CD4-positive, alpha-beta memory T cell (primary cell): ENCODE results near the gene OR8G5. TPM values are rescaled to one million over a fixed set of nuclear protein-coding genes. Genes with fewer than 3 reads are reported as not detected.

ENCODE experiments used
- CTCF ChIA-PET: fragments of 350-600 bp; sonication (Branson Sonifier 250); formaldehyde crosslinking; loops from one replicate; lab custom pipeline; 2021; ENCODE audit warnings: inconsistent platforms; ENCODE audit not compliant: partially characterized antibody; lab: Charles Lee
- POLR2A ChIA-PET: fragments of 350-600 bp; sonication (Branson Sonifier 250); formaldehyde crosslinking; loops from one replicate; lab custom pipeline; 2021; ENCODE audit not compliant: partially characterized antibody; lab: Charles Lee
- DNase-seq, 5 donors: peaks; one replicate each; pipeline versions ENCODE4 v3.0.0 to v3.0.0-alpha.2; 2020 to 2022; ENCODE audit warnings: mixed read lengths in 1 of 5
- H3K27ac ChIP-seq: one replicate; pipeline ENCODE4 v1.7.0; 2013; ENCODE audit warnings: low read depth, low read length
- H3K27me3 ChIP-seq: 2 replicates; pipeline ENCODE4 v1.7.0; 2013; ENCODE audit warnings: mild to moderate bottlenecking, low read length, moderate library complexity; ENCODE audit not compliant: insufficient read depth
- H3K36me3 ChIP-seq: 2 replicates; pipeline ENCODE4 v1.7.0; 2013; ENCODE audit warnings: mild to moderate bottlenecking, low read length, moderate library complexity; ENCODE audit not compliant: insufficient read depth
- H3K4me1 ChIP-seq: 2 replicates; pipeline ENCODE4 v1.7.0; 2013; ENCODE audit warnings: mild to moderate bottlenecking, low read length, moderate library complexity; ENCODE audit not compliant: insufficient read depth
- H3K4me3 ChIP-seq, 2 donors: one replicate each; pipeline ENCODE4 v1.7.0; 2013; ENCODE audit warnings: low read length in 2 of 2, mild to moderate bottlenecking in 1 of 2
- H3K9me3 ChIP-seq, 2 donors: one replicate each; pipeline ENCODE4 v1.7.0; 2013; ENCODE audit warnings: low read length in 2 of 2, control low read depth in 1 of 2; ENCODE audit not compliant: control insufficient read depth in 1 of 2
- H3K27ac Mint-ChIP-seq, 7 donors: one replicate each; pipeline ENCODE4 v1.8.0; 2020 to 2021; ENCODE audit warnings: mixed read lengths in 7 of 7, mild to moderate bottlenecking in 6 of 7, inconsistent platforms in 3 of 7, moderate library complexity in 3 of 7
- H3K27me3 Mint-ChIP-seq, 2 donors: one replicate each; pipeline ENCODE4 v1.8.0; 2020 to 2021; ENCODE audit warnings: mixed read lengths in 2 of 2
- H3K36me3 Mint-ChIP-seq, 2 donors: one replicate each; pipeline ENCODE4 v1.8.0; 2020 to 2021; ENCODE audit warnings: mixed read lengths in 2 of 2, inconsistent platforms in 1 of 2, mild to moderate bottlenecking in 1 of 2
- H3K4me1 Mint-ChIP-seq, 4 donors: one replicate each; pipeline ENCODE4 v1.8.0; 2020 to 2021; ENCODE audit warnings: mixed read lengths in 4 of 4, mild to moderate bottlenecking in 1 of 4
- H3K4me3 Mint-ChIP-seq, 8 donors: one replicate each; pipeline ENCODE4 v1.8.0; 2020 to 2021; ENCODE audit warnings: mixed read lengths in 8 of 8, mild to moderate bottlenecking in 7 of 8, moderate library complexity in 6 of 8, inconsistent platforms in 3 of 8
- H3K9me3 Mint-ChIP-seq, 8 donors: one replicate each; pipeline ENCODE4 v1.8.0; 2020 to 2021; ENCODE audit warnings: mixed read lengths in 8 of 8, mild to moderate bottlenecking in 5 of 8, inconsistent platforms in 3 of 8, moderate library complexity in 1 of 8
- intact Hi-C: fragments of 100-400 bp; cut with micrococcal nuclease; formaldehyde crosslinking; loops from one replicate; pipeline ENCODE4 v1.15.1; 2023
- polyA plus RNA-seq, 2 donors: library from polyadenylated mRNA; unstranded; fragments of 300-500 nt; fragmentation: Illumina TruSeq; gene quantifications; one replicate each; pipeline ENCODE4 v1.2.3, GENCODE V29; 2021
- total RNA-seq, 2 experiments: library from RNA; stranded (reverse); gene quantifications; one replicate each; pipeline ENCODE4 v1.2.3, GENCODE V29; 2021

The OR8G5 gene
- total and polyA plus RNA-seq, 4 experiments from 2014 or later = not detected

DNA sequence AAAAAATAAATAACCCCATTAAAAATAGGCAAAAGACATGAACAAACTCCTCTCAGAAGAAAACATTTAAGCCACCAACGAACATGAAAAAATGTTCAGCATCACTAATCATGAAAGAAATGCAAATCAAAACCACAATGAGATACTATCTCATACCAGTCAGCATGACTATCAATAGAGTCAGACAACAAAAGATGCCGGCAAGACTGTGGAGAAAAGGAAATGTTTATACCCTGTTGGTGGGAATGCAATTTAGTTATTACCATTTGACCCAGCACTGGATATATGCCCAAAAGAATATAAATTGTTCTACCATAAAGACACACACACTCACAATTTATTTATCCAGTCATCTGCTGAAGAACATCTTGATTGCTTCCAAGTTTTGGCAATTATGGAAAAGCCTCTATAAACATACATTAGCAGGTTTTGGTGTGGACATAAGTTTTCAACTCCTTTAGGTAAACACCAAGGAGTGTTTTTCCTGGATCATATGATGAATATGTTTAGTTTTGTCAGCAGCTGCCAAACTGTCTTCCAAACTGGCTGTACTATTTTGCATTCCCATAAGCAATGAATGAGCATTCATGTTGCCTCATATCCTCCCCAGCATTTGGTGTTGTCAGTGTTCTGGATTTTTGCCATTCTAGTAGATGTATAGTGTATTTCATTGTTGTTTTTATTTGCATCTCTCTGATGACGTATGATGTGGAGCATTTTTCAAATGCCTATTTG, 29.6 kb downstream of the OR8G5 start:
- CTCF ChIA-PET = no interaction called here
- intact Hi-C loops = no loop called here

DNA sequence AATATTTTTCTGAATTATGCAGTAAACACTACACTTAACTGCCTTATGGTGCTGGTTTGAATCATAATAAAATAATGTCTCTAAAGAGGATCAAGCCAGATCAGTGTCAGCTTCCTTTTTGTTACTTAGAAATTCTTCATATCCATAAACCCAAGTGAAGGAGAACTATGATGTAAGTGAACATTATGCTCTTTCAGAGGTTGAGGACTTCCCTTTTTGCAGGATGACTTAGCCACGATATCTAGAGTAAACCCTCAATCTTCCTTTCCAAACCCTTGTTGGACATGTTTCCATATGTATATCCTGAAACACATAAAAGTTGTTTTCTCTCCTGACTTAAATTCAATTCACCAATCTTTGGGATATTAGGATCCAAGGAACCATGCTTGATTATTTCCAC, 38.5 kb downstream of the OR8G5 start:
- H3K27ac ChIP-seq = no peak overlapping the region
- H3K27me3 ChIP-seq = no peaks in the 10 kb centered on the region
- no peaks in the 10 kb centered on the region for H3K9me3 ChIP-seq
- H3K4me3 ChIP-seq = no peak overlapping the region
- no peak for DNase-seq
- no peaks in the 10 kb centered on the region for H3K36me3 Mint-ChIP-seq
- no peaks in the 10 kb centered on the region for H3K36me3 ChIP-seq
- no peaks in the 10 kb centered on the region for H3K4me1 ChIP-seq
- H3K4me3 Mint-ChIP-seq = no peak overlapping the region
- CTCF ChIA-PET = no interaction called here
- intact Hi-C loops = no loop called here
- no peaks in the 10 kb centered on the region for H3K4me1 Mint-ChIP-seq
- H3K27ac Mint-ChIP-seq = no peak overlapping the region
- H3K9me3 Mint-ChIP-seq = peaks cover 0 to 8% (median 2%) of the 10 kb centered on the region in 8 donors
- POLR2A ChIA-PET = no interaction called here
- no peaks in the 10 kb centered on the region for H3K27me3 Mint-ChIP-seq

More for the DNA sequence above, 29.6 kb downstream of the OR8G5 start:
- no peaks in the 10 kb centered on the region for H3K36me3 ChIP-seq
- Mint-ChIP-seq H3K9me3 (peaks cover 0 to 28% (median 8%) of the 10 kb centered on the region in 8 donors), H3K4me1 (no peaks in the 10 kb centered on the region), H3K4me3 (no peak overlapping the region), H3K27me3 (no peaks in the 10 kb centered on the region), H3K36me3 (no peaks in the 10 kb centered on the region), H3K27ac (no peak overlapping the region)
- no peak for DNase-seq
- no peak overlapping the region for H3K27ac ChIP-seq
- H3K4me3 ChIP-seq = no peak overlapping the region
- no peaks in the 10 kb centered on the region for H3K9me3 ChIP-seq
- no peaks in the 10 kb centered on the region for H3K4me1 ChIP-seq
- POLR2A ChIA-PET = no interaction called here
- no peaks in the 10 kb centered on the region for H3K27me3 ChIP-seq

DNA sequence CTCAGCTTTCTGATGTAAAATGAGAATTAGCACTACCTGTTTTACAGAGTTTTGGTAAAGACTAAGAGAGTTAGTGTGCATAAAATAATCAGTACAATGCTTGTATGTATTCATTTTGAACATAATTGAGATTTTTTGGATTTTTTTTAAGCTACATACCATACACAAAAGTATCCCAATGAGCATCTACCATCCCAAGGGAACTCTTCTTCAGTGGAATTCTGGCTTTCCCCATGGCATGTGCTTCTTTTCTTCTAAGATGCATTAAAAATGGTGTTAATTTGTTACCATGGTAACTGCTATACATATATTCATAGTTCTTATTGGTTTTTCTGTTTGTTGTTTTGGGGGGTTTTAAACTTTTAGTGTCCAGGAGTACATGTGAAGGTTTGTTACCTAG, 39.8 kb downstream of the OR8G5 start:
- ChIA-PET CTCF (no interaction called here), POLR2A (no interaction called here)
- no peaks in the 10 kb centered on the region for H3K27me3 ChIP-seq
- intact Hi-C loops = no loop called here
- Mint-ChIP-seq H3K9me3 (peaks cover 0 to 8% (median 2%) of the 10 kb centered on the region in 8 donors), H3K4me3 (no peak overlapping the region), H3K27ac (no peak overlapping the region), H3K36me3 (no peaks in the 10 kb centered on the region), H3K27me3 (no peaks in the 10 kb centered on the region), H3K4me1 (no peaks in the 10 kb centered on the region)
- H3K4me1 ChIP-seq = no peaks in the 10 kb centered on the region
- H3K9me3 ChIP-seq = no peaks in the 10 kb centered on the region
- H3K4me3 ChIP-seq = no peak overlapping the region
- DNase-seq = no peak
- H3K36me3 ChIP-seq = no peaks in the 10 kb centered on the region
- no peak overlapping the region for H3K27ac ChIP-seq

DNA sequence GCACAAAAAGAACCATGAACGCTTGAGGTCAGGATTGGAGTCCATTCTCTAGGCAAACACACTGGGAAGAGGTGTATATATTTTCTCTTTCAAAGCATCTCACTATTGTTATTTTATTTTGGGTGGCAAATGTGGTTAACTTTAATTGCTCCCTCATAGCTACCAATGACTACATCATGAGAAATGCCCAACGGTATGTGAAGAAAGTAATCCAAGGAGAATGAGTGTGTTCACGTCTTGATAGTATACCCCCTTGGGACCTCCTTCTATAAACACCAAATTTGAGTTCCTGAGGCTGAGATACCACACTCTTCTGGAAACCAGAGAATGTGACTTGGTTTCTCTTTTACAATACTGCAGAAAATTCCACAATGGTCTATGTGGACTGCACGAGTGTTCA, 41.7 kb downstream of the OR8G5 start:
- no peaks in the 10 kb centered on the region for H3K36me3 Mint-ChIP-seq
- no peak overlapping the region for H3K4me3 Mint-ChIP-seq
- no peaks in the 10 kb centered on the region for H3K4me1 ChIP-seq
- no peaks in the 10 kb centered on the region for H3K27me3 Mint-ChIP-seq
- H3K27ac ChIP-seq = no peak overlapping the region
- ChIA-PET CTCF (no interaction called here), POLR2A (no interaction called here)
- no peak overlapping the region for H3K27ac Mint-ChIP-seq
- peaks cover 0 to 6% (median 0%) of the 10 kb centered on the region in 8 donors for H3K9me3 Mint-ChIP-seq
- no peaks in the 10 kb centered on the region for H3K4me1 Mint-ChIP-seq
- H3K4me3 ChIP-seq = no peak overlapping the region
- H3K27me3 ChIP-seq = no peaks in the 10 kb centered on the region
- H3K36me3 ChIP-seq = no peaks in the 10 kb centered on the region
- DNase-seq = no peak
- no peaks in the 10 kb centered on the region for H3K9me3 ChIP-seq
- intact Hi-C loops = no loop called here

DNA sequence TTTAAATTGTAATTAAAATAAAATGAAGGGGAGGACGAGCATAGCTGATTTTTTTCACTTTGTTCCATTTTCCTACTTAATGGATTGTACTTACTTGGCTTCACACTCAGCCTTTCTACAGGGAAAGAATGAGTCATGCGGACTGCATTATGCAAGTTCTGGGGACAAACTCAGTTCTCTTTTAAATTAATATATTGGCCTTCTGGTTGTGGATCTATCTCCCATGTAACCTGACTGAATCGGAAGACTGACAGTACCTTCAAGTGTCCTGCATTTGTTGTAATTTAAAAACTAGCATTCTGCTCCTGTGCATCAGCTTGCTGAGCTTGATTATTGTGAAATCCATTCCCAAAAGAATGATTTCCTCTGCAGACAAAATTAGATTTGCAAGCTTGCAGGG, 45.4 kb downstream of the OR8G5 start:
- Histone ChIP-seq H3K4me1 (no peaks in the 10 kb centered on the region), H3K9me3 (no peaks in the 10 kb centered on the region), H3K36me3 (no peaks in the 10 kb centered on the region), H3K27me3 (no peaks in the 10 kb centered on the region), H3K27ac (no peak overlapping the region), H3K4me3 (no peak overlapping the region)
- ChIA-PET POLR2A (no interaction called here), CTCF (no interaction called here)
- intact Hi-C loops = no loop called here
- Mint-ChIP-seq H3K27ac (no peak overlapping the region), H3K9me3 (peaks cover 0 to 6% (median 0%) of the 10 kb centered on the region in 8 donors), H3K4me1 (no peaks in the 10 kb centered on the region), H3K4me3 (no peak overlapping the region), H3K27me3 (peaks cover 0 to 2% of the 10 kb centered on the region in 2 donors), H3K36me3 (no peaks in the 10 kb centered on the region)
- DNase-seq = no peak

DNA sequence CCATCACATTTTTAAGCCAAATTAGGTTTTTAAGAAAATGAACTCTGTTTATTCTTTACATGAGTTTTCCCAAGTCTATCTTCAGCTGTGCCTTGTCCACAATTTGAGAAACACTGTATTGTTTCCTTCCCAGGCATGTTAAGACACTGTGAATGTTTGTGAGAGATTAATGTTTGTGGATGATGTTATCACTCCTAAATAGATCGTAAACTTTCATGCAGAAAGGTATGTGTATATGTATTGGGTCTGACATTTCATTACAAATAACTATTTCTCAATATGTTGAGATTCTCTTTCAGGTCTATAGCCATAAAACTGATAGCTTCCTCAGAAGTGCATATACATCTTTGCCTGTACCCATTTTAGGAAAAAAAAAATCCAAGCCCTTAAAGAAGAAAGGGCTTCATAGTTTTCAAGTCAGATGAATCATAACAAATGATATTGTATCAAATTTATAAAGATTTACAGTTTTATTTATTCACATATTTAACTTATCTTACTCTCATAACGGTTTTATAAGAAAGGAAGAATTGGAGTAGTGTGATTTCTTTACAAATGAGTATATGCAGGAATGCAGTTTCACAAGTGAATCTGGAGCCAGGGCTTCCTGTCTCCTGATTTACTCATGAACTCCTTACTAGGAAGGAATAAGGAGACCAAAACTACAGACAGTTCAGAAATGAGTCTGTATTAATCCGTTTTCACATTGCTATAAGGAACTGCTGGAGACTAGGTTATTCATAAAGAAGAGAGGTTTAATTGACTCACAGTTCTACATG, 46.4 kb downstream of the OR8G5 start:
- no peak for DNase-seq
- Mint-ChIP-seq H3K36me3 (no peaks in the 10 kb centered on the region), H3K9me3 (peaks cover 0 to 6% (median 0%) of the 10 kb centered on the region in 8 donors), H3K4me3 (no peak overlapping the region), H3K27ac (no peak overlapping the region), H3K27me3 (peaks cover 0 to 2% of the 10 kb centered on the region in 2 donors), H3K4me1 (no peaks in the 10 kb centered on the region)
- CTCF ChIA-PET = no interaction called here
- POLR2A ChIA-PET = no interaction called here
- no peak overlapping the region for H3K27ac ChIP-seq
- H3K4me3 ChIP-seq = no peak overlapping the region
- no peaks in the 10 kb centered on the region for H3K4me1 ChIP-seq
- H3K36me3 ChIP-seq = no peaks in the 10 kb centered on the region
- no peaks in the 10 kb centered on the region for H3K27me3 ChIP-seq
- intact Hi-C loops = no loop called here
- no peaks in the 10 kb centered on the region for H3K9me3 ChIP-seq

DNA sequence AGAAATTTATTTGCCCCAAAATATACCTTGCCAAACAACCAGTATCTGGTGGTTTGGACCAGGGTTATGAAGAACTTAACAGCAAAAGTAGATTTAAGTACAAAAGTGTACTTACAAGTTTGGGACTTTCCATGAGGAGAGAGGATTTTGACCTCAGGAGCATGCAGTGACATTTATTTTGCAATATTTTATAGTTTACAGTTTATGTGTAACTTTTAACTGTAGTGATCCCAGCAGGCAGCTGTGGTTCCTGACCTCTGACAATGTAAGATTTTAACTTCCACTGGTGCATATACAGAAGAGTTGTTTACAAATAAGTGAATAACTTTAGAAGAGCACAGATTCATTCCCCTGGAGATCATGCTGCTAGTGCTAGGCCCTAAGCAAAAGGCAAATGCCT, 50.9 kb downstream of the OR8G5 start:
- Mint-ChIP-seq H3K36me3 (no peaks in the 10 kb centered on the region), H3K4me1 (no peaks in the 10 kb centered on the region), H3K9me3 (peaks cover 0 to 1% (median 0%) of the 10 kb centered on the region in 8 donors), H3K4me3 (no peak overlapping the region), H3K27me3 (peaks cover 0 to 2% of the 10 kb centered on the region in 2 donors), H3K27ac (no peak overlapping the region)
- H3K27ac ChIP-seq = no peak overlapping the region
- H3K4me3 ChIP-seq = no peak overlapping the region
- no peaks in the 10 kb centered on the region for H3K36me3 ChIP-seq
- no peaks in the 10 kb centered on the region for H3K27me3 ChIP-seq
- intact Hi-C loops = no loop called here
- H3K9me3 ChIP-seq = no peaks in the 10 kb centered on the region
- POLR2A ChIA-PET = no interaction called here
- DNase-seq = no peak
- H3K4me1 ChIP-seq = no peaks in the 10 kb centered on the region
- CTCF ChIA-PET = no interaction called here
